ENCODE data around the gene PITPNM1.
A peak's percentile ranks its signal among the peaks of the same experiment; 100 is the strongest.
"Not testable (repeated sequence)": the region's sequence is repeated elsewhere in the genome, so short reads cannot be mapped to it uniquely, and the experiment has no call there.

Gene PITPNM1

DNA sequence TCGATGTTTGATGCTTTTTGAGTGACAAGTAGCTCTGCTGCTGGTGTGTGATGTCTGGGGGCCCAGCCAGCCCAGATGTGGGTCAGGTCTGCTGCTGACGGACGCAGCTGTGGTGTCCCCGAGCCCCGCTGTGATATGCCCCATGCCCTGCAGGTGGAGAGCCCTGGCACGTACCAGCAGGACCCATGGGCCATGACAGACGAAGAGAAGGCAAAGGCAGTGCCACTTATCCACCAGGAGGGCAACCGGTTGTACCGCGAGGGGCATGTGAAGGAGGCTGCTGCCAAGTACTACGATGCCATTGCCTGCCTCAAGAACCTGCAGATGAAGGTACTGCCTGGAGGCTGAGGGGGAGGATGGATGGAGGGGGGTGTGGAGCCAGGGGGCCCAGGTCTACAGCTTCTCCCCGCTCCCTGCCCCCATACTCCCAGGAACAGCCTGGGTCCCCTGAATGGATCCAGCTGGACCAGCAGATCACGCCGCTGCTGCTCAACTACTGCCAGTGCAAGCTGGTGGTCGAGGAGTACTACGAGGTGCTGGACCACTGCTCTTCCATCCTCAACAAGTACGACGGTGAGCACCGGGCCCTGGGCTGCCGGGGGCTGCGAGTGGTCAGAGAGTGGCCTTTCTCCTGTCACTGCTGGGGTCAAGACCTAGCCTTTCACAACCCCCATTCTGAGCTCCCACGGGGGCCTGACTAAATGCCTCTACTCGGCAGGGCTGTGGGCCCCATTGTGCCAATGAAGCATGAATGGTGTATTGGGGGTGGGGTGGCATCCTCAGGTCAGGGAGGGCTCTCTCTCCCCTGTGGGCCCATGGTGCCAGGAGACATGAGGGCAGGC lies 15.1 kb downstream of the PITPNM1 start:
- no peak for DNase-seq (ENCODE audit: low spot score)

DNA sequence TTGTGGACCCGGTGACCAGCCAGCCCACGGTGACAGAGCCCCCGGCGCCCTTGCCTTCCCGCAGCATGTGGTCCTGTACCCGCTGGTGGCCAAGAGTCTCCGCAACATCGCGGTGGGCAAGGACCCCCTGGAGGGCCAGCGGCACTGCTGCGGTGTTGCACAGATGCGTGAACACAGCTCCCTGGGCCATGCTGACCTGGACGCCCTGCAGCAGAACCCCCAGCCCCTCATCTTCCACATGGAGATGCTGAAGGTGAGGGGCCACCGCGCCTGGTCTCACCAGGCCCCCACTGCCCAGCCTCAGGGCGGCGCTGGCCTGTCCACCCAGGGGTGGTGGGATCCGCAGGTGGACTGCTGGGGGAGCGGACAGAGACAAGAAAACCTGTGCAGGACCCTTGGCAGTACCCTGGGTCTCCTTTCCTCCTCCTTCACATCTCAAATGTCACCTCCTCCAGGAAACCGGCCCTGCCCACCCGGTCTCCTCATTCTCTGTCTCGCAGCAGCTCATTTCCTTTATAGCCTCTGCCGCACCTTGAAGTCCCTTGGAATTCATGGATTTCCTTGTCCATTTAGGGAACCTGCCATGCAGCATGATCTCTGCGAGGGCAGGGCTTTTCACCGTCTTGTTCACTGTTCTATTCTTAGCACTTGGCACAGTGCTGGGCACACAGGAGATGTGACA lies 15.8 kb downstream of the PITPNM1 start:
- no peak for DNase-seq (ENCODE audit: low spot score)

DNA sequence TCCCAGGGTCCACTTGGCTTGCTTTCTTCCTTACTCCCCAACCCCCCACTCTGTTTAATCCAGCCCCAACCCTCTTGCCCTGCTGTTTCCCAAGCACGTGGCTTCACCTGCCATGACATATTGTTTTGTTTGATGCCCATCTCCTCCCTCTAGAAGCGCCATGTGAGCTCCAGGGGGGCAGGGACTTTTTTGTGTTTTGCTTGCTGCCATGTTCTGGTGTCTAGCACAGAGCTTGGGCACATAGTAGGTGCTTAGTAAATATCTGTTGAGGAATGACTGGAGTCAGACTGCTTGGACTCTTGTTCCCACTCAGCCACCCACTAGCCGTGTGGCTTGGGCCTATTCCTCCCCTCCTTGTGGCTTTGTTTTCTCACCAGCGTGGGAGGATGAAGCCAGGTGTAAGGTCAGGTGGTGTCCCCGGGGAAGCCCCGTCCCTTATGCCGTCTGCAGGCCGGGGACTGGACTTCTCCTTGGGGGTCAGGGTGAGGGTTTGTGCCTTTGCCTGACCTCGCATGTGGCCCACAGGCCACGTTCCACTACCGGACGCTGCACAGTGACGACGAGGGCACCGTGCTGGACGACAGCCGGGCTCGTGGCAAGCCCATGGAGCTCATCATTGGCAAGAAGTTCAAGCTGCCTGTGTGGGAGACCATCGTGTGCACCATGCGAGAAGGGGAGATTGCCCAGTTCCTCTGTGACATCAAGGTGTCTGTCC lies 18.5 kb downstream of the PITPNM1 start:
- DNase-seq (ENCODE audit: low spot score) = no peak

DNA sequence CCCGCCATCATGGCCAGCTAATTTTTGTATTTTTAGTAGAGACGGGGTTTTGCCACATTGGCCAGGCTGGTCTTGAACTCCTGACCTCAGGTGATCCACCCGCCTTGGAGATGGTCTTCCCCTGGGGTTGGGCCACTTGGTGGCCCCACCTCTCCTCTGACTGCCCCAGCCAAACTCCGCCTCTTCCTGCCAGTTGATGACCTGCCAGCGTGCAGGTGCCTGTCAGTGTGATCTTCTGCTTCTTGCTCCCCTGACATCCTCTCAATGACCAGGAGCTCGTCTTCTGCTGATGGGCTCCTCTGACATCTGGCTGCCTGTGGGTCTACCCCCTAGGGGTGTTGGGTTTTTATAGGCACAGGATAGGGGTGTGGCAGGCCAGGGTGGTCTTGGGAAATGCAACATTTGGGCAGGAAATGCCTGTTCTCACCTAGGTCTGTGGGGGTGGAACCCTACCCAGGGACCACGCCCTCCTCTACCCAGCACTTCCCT lies 19.2 kb downstream of the PITPNM1 start:
- DNase-seq (ENCODE audit: low spot score) = not testable (repeated sequence)

DNA sequence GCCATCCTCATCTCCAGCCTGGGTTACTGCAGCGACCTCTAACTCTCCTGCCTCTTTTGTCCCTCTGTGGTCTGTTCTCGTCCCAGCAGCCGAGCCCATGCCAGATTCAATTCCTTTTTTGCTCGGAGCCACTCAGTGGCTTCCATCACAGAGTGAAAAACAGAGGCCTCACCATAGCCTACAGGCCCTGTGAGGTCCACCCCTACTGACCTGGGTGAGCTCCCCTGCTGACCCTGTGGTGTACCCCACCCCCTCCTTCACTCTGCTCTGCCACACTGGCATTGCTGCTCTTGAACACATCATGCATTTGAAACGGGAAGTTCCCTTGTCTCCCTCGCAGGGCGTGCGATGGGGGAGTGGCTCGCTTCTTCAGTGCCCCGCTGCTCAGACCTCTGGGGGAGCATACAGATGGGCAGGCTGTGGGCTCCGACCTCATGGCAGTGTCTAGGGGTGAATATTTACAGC lies 20.3 kb downstream of the PITPNM1 start:
- DNase-seq (ENCODE audit: low spot score) = no peak

DNA sequence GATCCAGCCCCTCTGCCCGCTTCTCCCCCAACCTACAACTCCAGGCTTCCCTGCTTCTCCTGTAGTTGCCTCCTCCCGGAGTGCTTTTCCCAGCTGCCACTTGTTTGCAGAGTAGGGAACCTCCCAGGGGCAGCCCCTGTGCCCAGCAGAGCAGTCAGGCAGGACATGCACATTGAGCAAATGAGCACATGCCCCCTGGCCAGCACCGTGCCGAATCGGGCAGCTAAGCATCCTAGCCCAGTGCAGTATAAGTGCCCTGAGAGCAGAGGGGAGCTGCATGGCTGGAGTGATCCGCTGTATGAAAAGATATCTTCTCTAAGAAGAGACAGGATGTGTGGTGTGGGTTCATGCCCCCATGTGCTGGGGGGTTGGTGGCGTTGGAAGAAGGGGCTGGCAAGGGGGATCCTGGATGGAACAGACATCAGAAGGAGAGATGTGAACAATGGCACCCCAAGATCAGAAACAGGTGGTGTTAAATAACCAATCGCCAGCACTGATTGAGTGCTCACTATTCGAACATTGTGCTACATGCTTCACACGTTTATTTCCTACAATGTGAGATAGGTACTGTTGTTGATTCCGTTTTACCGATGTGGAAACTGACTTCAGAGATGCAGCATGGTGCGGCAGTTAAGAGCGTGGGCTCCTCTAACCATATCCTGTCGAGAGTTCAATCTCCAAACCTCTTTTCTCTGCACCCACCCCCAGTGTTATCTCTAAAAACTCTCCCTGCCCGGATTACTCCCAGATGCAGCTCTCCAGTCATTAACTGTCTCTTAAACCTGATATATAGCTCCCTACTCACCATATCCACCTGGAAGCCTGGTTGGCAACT lies 21.1 kb downstream of the PITPNM1 start:
- no peak for DNase-seq (ENCODE audit: low spot score)

DNA sequence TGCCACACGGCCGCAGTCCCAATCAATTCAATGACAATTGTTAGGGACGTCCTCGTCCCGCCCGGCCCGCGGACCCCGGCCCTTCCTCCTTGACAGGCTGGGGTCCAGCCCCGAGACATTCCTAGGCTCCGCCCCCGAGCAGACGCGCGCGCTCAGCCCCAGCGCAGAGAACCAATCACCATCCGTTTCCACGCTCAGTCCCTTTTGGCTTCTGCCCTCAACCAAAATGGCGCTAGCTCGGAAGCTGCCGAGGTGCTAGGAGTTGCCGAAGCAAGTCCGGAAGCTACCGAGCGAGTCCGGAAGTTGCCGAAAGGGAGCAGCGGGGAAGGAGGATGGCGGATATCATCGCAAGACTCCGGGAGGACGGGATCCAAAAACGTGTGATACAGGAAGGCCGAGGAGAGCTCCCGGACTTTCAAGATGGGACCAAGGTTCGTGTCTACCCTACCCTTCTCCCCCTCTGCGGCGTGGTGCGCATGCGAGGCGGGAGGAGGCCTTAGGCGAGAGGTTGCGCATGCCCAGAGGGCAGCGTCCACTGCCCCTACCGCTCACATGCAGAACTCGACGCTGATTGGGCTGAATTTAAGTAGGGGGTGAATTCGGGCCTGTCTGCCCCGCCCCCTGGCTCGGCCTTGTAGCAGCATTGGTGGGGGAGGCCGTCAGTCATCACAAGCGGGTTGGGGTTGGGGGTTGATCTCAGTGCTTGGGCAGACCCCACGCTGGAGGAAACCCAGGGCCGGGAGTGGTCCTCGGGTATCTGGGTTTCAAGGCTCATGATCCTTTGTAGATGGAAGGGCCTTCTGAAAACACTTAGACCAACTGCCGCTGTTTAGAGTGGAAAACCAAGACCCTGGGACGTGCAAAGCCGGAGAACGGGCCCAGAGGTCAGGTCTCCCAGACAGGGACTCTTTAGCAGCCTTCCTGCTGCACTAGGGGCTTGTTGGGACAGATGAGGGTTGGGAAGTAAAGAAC lies 22.1 kb downstream of the PITPNM1 start, which contains the start of gene AIP:
TSS of gene AIP (plus strand) at position 200 of the 972 bp plus-strand sequence. CDS start at position 333, 133 bp downstream.
- peak; percentile 97 for DNase-seq (ENCODE audit: low spot score)

DNA sequence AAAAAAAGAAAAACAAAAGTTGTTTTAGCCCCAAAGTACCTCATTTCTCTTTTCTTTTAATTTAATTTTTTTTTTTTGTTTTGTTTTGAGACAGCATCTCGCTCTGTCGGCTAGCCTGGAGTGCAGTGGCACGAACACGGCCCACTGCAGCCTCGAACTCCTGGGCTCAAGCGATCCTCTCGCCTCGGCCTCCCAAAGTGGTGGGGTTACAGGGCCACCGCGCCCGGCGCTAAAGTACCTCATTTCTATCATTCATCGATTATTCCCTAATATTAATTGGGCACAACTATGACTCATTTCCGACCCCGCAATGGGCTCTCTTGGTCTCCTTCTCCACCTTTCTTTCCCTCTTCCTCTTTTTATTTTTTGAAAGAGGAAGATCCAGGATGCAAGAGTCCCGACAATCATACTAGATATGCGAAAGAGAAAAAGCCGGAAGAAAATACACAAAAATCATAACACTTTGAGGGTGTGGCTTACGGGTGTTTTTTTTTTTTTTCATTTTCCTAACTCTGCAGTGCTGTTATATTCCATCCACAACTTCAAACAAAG lies 22.8 kb downstream of the PITPNM1 start:
- no peak for DNase-seq (ENCODE audit: low spot score)

DNA sequence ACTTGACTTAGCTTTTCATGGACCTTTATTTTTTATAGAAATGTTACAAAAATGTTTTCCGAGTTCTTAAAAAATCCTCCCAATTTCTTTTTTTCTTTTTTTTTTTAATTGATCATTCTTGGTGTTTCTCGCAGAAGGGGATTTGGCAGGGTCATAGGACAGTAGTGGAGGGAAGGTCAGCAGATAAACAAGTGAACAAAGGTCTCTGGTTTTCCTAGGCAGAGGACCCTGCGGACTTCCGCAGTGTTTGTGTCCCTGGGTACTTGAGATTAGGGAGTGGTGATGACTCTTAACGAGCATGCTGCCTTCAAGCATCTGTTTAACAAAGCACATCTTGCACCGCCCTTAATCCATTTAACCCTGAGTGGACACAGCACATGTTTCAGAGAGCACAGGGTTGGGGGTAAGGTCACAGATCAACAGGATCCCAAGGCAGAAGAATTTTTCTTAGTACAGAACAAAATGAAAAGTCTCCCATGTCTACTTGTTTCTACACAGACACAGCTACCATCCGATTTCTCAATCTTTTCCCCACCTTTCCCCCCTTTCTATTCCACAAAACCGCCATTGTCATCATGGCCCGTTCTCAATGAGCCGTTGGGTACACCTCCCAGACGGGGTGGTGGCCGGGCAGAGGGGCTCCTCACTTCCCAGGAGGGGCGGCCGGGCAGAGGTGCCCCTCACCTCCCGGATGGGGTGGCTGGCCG lies 27.7 kb downstream of the PITPNM1 start:
- not testable (repeated sequence) for DNase-seq (ENCODE audit: low spot score)

DNA sequence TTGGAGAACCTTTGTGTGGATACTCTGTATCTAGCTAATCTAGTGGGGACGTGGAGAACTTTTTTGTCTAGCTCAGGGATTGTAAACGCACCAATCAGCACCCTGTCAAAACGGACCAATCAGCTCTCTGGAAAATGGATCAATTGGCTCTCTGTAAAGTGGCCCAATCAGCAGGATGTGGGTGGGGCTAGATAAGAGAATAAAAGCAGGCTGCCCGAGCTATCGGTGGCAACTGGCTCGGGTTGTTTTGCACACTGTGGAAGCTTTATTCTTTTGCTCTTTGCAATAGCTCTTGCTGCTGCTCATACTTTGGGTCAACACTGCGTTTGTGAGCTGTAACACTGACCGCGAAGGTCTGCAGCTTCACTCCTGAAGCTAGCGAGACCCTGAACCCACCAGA lies 28.5 kb downstream of the PITPNM1 start:
- not testable (repeated sequence) for DNase-seq (ENCODE audit: low spot score)

DNA sequence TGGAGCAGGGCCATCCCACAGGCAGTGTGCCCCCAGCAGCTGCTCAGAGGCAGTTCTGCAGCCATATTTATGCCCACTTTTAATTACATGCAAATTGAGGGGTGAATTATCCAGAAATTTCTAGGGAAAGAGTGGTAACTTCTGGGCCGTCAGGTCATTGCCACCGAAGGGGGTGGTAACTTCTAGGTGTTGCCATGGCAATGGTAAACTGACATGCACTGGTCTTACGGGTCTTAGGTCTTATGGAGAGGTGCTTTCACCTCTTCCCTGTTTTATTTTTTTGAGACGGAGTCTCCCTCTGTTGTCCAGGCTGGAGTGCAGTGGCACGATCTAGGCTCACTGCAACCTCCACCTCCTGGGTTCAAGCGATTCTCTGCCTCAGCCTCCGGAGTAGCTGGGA lies 32.3 kb downstream of the PITPNM1 start:
- DNase-seq (ENCODE audit: low spot score) = no peak

DNA sequence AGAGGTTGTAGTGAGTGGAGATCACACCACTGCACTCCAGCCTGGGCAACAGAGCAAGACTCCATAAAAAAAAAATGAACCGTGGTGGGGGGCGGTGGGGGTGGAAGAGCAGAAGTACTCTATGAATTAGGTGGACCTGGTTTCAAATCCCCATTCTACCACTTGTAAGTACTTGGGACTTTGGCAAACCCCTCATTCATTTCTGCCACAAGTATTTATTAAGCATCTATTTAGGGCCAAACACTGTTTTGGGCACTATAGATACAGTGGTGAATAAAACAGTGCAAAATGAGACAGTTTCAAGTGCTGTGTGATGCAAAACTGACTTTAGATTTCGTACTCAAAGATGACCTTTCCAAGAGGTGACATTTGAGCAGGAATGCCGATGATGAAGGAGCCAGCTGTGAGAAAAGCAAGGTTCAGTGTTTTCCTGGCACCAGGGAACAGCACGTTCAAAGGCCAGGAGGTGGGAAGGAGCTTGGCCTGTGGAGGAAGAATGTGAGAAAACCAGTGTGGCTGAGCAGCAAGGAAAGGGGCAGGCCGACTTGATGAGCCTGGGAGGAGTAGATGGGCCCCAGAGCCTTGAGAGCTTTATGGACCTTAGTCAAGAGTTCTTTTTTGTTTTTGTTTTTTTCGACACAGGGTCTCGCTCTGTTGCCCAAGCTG lies 34.7 kb downstream of the PITPNM1 start:
- no peak for DNase-seq (ENCODE audit: low spot score)

DNA sequence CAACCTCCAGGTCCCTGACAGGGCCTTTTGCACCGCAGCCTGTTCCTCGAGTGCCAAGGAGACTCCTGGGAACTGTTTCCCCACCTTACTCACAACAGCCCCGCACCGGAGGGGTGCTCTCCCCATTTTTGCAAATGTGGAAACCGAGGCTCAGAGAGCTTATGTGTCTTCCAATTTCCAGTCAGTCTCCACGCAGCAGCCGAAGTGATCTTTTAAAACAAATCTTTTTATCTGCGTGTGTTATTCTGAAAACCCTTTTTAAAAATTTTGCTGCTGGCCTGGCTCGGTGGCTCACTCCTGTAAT lies 35.7 kb downstream of the PITPNM1 start:
- no peak for DNase-seq (ENCODE audit: low spot score)

DNA sequence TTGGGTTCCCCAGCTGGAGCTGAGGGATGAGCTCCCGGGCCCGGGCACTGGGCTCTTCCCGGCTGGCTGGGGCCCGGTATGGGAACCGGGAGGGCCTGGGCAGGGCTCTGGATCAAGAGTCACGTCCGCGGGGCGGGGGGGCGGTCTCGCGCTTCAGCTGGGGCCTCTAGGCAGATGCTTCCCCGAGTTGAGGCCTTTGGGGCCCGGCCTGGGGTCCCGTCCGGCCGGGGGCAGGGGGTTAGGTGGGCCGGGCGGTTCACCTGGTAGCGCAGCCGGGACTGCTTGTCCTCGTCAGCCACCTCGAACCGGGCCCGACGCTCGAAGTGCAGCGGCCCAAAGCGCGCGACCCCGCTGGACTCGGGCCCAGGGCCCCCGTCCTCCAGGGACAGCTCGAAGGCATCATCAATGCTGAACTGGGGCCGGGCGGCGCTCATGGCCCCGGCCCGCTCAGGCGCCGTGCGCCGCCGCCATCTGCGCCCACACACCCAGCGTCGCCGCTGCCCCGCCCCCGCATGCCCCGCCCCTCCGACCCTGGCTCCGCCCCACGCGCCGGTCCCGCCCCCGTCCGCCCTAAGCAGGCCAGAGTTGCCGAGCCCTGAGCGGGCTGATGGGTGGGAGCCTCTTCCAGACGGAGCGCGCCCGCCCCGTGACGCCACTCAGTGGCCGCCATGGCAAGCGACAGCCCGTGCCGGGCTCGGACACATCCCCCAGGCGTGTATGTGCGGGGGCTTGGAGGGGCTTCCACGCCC lies 36.2 kb downstream of the PITPNM1 start, which contains the start of gene TMEM134:
TSS of gene TMEM134 (minus strand) at position 493 of the 749 bp plus-strand sequence. CDS start at position 434, 59 bp downstream.
- peak; percentile 93 for DNase-seq (ENCODE audit: low spot score)

DNA sequence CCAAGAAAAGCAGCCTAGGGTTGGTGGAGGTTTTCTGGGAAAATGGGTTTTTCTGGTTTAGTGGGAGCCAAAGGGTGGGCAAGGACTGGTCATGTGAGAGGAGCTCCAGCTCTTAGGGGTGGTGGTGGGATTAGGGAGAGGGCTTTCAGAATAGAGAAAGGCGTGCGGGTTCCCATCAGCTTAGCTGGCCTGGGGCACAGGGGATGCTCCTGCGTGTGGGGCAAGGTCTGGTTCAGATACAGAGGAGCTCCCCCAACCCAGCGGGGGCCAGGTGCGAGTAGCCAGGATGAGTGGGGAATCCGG lies 36.8 kb downstream of the PITPNM1 start:
- no peak for DNase-seq (ENCODE audit: low spot score)

DNA sequence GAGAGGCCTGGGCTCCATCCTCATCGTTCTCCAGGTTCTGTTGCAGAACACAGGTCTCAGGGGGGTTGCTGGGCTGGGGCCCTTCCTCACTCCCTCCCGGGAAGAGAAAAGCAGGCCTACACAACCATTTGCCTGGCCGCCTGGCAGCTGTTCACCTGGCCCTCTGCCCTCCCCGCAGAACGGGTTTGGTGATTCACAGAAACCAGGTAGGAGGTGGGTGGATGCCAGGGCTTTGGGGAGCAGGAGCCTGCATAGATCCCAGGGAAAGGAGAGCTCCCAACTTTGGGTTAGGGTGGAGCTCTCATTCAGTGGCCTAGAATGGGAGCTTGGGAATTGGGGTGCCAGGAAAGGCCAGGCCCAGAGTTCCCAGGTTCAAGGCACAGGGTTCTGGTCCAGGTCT lies 37.1 kb downstream of the PITPNM1 start:
- peak; percentile 72 for DNase-seq (ENCODE audit: low spot score)

DNA sequence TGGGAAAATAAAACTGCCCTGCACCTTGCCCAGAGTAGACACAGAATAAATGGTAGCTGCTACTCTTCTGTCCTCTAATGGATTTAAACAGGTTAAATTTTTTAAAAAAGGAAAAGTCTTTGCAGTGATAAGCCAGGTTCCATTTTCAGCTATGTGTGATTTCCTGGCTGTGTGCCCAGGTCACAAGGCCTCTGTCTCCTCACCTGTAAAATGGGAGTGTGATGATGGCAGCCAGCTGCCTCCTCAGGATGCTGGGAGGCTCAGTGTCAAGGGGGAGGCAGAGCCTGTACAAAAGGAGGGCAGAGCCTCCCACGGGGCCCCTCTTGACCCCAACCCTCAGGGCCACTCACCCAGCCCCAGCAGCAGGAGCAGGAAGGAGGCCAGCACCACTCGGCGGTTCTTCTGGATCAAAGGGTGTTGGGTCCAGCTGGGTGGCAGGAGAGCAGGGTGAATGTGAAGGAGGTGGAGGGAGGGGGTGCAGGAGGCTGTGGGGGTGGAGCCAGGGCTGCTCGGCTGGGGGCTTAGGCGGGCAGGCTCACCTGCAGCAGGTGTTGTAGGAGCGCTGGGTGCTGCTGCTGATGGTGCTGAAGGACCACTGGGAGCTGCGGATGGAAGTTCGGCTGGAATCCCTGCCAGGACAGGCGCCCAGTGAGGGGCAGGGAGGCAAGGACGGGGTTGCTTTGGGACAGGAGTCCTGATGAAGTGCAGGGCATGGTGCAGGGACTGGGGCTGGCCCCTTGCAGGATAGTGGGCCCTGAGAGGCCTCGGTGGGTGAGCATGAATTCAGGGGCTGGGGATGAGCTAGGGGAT lies 38.0 kb downstream of the PITPNM1 start:
- DNase-seq (ENCODE audit: low spot score) = no peak
